Measurements from ENCODE around the gene KCP.

DNA sequence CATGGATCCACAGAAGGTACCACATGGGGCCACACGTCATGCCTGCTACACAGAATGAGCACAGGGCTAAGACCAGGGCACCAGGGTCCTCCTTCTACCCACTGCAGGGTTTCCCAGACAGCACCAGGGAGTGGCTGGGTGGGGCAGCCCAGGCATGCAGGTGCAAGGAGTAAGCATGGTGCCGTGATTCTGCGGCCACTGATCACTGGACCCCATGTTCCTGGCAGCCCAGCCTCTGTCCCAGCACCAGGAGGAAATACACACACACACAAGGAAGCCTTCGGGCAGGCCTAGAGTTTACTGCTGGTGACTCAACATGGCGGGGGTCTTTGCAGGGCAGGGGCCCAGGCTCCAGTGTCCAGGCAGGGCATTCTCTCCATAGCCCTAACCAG lies 33.9 kb downstream of the KCP start:
- TF ChIP-seq CTCF (IDR thresholded peaks at IDR 0.05; ENCODE audit: low read depth, low read length) (no peak), EZH2phosphoT487 (IDR thresholded peaks at IDR 0.05; ENCODE audit: low read depth) (no peak)

All from OCI-LY3 (cell line).